Stomach (tissue), 4 donors: ENCODE measurements around the gene MAGEA8.

Experiments
- CTCF ChIP-seq, 7 experiments: fragments of 450-650 bp in 4 of 7; fragments of 200-600 bp in 3 of 7; sonication (generic) in 3 of 7; IDR thresholded peaks; one replicate each; pipeline ENCODE4 v1.5.1; 2016 to 2019; ENCODE audit warnings: antibody characterized with exemption in 7 of 7, control low read depth in 2 of 7, mild to moderate bottlenecking in 1 of 7
- EP300 ChIP-seq: sonication (generic); formaldehyde crosslinking; IDR thresholded peaks from one replicate; pipeline ENCODE4 v1.6.1; 2017; ENCODE audit warnings: antibody characterized with exemption
- POLR2A ChIP-seq, 4 donors: fragments of 450-650 bp; IDR thresholded peaks; one replicate each; pipeline ENCODE4 v1.6.1; 2016; ENCODE audit warnings: antibody characterized with exemption in 4 of 4, control low read depth in 2 of 4, mild to moderate bottlenecking in 1 of 4, moderate library complexity in 1 of 4
- POLR2AphosphoS5 ChIP-seq, 3 donors: sonication (generic); formaldehyde crosslinking; IDR thresholded peaks; one replicate each; pipeline ENCODE4 v1.6.1; 2016; ENCODE audit warnings: antibody characterized with exemption in 3 of 3

GRCh38 chrX:149881081-149881711, at the start of gene MAGEA8:
- TF ChIP-seq POLR2AphosphoS5 (IDR thresholded peaks at IDR 0.05) (no peak), CTCF (IDR thresholded peaks at IDR 0.05) (no peak), POLR2A (IDR thresholded peaks at IDR 0.05) (no peak), EP300 (no peak)
